Activated T-cell treated with anti-CD3 and anti-CD28 coated beads for 4 hours (primary cell): ENCODE results near the gene USP6NL.
A peak's percentile ranks its signal among the peaks of the same experiment; 100 is the strongest.
"Not testable (repeated sequence)": the region's sequence is repeated elsewhere in the genome, so short reads cannot be mapped to it uniquely, and the experiment has no call there.

Source experiments
- DNase-seq: peaks from one replicate; pipeline ENCODE4 v3.0.0-alpha.2; 2020

The USP6NL gene

GRCh38 chr10:11611248-11612020 lies at the start of gene USP6NL:
Gene USP6NL, minus strand, starts transcription at chr10:11611650. Its CDS starts 14,016 bp downstream, at chr10:11597634.
- DNase-seq: peak; percentile 44

GRCh38 chr10:11658801-11659368 lies 47.4 kb upstream of the USP6NL start:
- DNase-seq: no peak

- no peak for DNase-seq
Measured at GRCh38 chr10:11655836-11656235, 44.4 kb upstream of the USP6NL start.

- DNase-seq: no peak
Measured at GRCh38 chr10:11654659-11655058, 43.2 kb upstream of the USP6NL start.

GRCh38 chr10:11653758-11654471 lies 42.5 kb upstream of the USP6NL start:
- no peak for DNase-seq

- no peak for DNase-seq
Measured at GRCh38 chr10:11647676-11648075, 36.2 kb upstream of the USP6NL start.

- no peak for DNase-seq
Measured at GRCh38 chr10:11646450-11646849, 35.0 kb upstream of the USP6NL start.

- no peak for DNase-seq
Measured at GRCh38 chr10:11643039-11643438, 31.6 kb upstream of the USP6NL start.

- no peak for DNase-seq
Measured at GRCh38 chr10:11642566-11642965, 31.1 kb upstream of the USP6NL start.

- no peak for DNase-seq
Measured at GRCh38 chr10:11639849-11640764, 28.7 kb upstream of the USP6NL start.

GRCh38 chr10:11639362-11639761 lies 27.9 kb upstream of the USP6NL start:
- no peak for DNase-seq

- no peak for DNase-seq
Measured at GRCh38 chr10:11638055-11638698, 26.7 kb upstream of the USP6NL start.

- DNase-seq: no peak
Measured at GRCh38 chr10:11636697-11637303, 25.4 kb upstream of the USP6NL start.

GRCh38 chr10:11631890-11632587 lies 20.6 kb upstream of the USP6NL start:
- no peak for DNase-seq

- no peak for DNase-seq
Measured at GRCh38 chr10:11631291-11631690, 19.8 kb upstream of the USP6NL start.

GRCh38 chr10:11629731-11630130 lies 18.3 kb upstream of the USP6NL start:
- DNase-seq: no peak

- DNase-seq: not testable (repeated sequence)
Measured at GRCh38 chr10:11627941-11628340, 16.5 kb upstream of the USP6NL start.

GRCh38 chr10:11626071-11626470 lies 14.6 kb upstream of the USP6NL start:
- no peak for DNase-seq

GRCh38 chr10:11625019-11625735 lies 13.7 kb upstream of the USP6NL start:
- no peak for DNase-seq

GRCh38 chr10:11617233-11617632 lies 5.8 kb upstream of the USP6NL start:
- no peak for DNase-seq

GRCh38 chr10:11616021-11616420 lies 4.6 kb upstream of the USP6NL start:
- DNase-seq: no peak
